Measurements from ENCODE around the gene TMEM247. TPM values are rescaled to one million over a fixed set of nuclear protein-coding genes. Genes with fewer than 3 reads are reported as not detected.

TMEM247 gene
- total and polyA plus RNA-seq, 2 of the 8 experiments (the other 6 are each of a cell fraction or from before 2014, with no cell fraction given): not detected

DNA sequence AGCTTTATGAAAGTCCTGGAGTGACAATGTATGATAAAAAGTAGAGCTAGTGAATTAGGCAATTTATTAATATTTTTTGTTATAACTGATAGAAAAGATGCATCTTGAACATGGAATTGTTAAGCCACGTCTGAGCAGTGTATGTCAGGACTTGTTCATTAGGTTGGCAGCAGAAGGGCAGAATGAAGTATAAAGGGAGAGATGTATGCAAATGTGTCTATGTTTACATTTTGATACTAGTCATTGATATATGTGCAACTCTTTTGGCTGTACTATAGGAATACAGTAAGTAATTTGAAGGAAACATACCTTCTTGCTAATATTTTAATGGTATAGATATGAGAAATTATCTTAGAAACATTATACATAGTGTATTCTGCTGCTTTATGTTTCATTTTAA lies 49.0 kb upstream of the TMEM247 start:
- Histone ChIP-seq H2BK120ac (replicated peaks; ENCODE audit: low read depth, low read length) (no peak overlapping the region), H3K56ac (replicated peaks; ENCODE audit: insufficient read length, low read depth, low read length) (no peak overlapping the region), H3K79me2 (ENCODE audit: control insufficient read depth in 1 of 2, insufficient read depth in 2 of 2, low read length in 2 of 2) (no peaks in the 10 kb centered on the region), H2BK20ac (ENCODE audit: low read length) (no peak overlapping the region), H2AK5ac (ENCODE audit: low read depth, low read length) (no peak overlapping the region), H3K36me3 (ENCODE audit: control insufficient read depth in 2 of 4, insufficient read depth in 4 of 4, low read length in 3 of 4) (no peaks in the 10 kb centered on the region), H3K23me2 (ENCODE audit: low read depth, low read length) (no peaks in the 10 kb centered on the region), H2BK12ac (ENCODE audit: low read depth, low read length) (no peak overlapping the region), H3K18ac (ENCODE audit: extremely low read depth, low read length) (no peak overlapping the region), H4K8ac (ENCODE audit: extremely low read depth, insufficient read depth, low read length) (no peak overlapping the region), H3K4me3 (ENCODE audit: extremely low read depth in 1 of 4, insufficient read depth in 2 of 4, low read depth in 3 of 4, low read length in 4 of 4) (no peak overlapping the region), H2AFZ (ENCODE audit: low read length) (no peak overlapping the region), H3K27me3 (replicated peaks in 1 of 4; ENCODE audit: control insufficient read depth in 3 of 4, extremely low read depth in 1 of 4, insufficient read depth in 3 of 4, low read length in 3 of 4) (no peaks in the 10 kb centered on the region), H3K23ac (ENCODE audit: insufficient read length) (no peak overlapping the region), H3K14ac (ENCODE audit: insufficient read length) (no peak overlapping the region), H3K79me1 (ENCODE audit: low read depth, low read length) (no peaks in the 10 kb centered on the region), H3K9ac (replicated peaks in 1 of 4; ENCODE audit: extremely low read depth in 1 of 4, low read depth in 3 of 4, low read length in 3 of 4) (no peak overlapping the region), H3K4ac (replicated peaks; ENCODE audit: insufficient read length, low read depth, low read length) (no peak overlapping the region), H2BK5ac (ENCODE audit: low read depth, low read length) (no peak overlapping the region), H3K27ac (ENCODE audit: low read depth, low read length) (no peak overlapping the region), H4K20me1 (replicated peaks in 1 of 2; ENCODE audit: control insufficient read depth in 1 of 2, insufficient read depth in 2 of 2, low read length in 2 of 2) (no peaks in the 10 kb centered on the region), H4K5ac (ENCODE audit: insufficient read length, low read depth, low read length) (no peak overlapping the region), H4K91ac (replicated peaks; ENCODE audit: insufficient read length, low read length) (no peak overlapping the region), H3K4me2 (ENCODE audit: insufficient read depth in 1 of 2, low read depth in 2 of 2, low read length in 2 of 2) (no peak overlapping the region), H3K4me1 (replicated peaks in 1 of 4; ENCODE audit: control insufficient read depth in 3 of 4, insufficient read depth in 4 of 4, low read length in 3 of 4) (peaks cover 0 to 6% (median 4%) of the 10 kb centered on the region in 4 experiments; a peak in 4 of 7 replicates), H3K9me3 (ENCODE audit: insufficient read depth in 2 of 2, low read depth in 1 of 2, low read length in 1 of 2) (no peaks in the 10 kb centered on the region; a peak in 1 of 4 replicates), H2BK15ac (ENCODE audit: low read length) (no peak overlapping the region)
- DNase-seq (ENCODE audit: low read depth in 1 of 2, low spot score in 2 of 2) (no peak), FAIRE-seq (no peak)
- ChIA-PET POLR2A (ENCODE audit: partially characterized antibody) (no interaction called here), CTCF (ENCODE audit: partially characterized antibody) (interaction anchor here (0.8 to 1.4 kb wide), 3 partner anchors 19 to 149 kb away, joined by 3 to 4 read pairs (median 3); no protein-coding TSS in a partner anchor)
- WGBS, 2 experiments (ENCODE audit: extremely low coverage in 1 of 2, insufficient coverage in 1 of 2, insufficient read length in 1 of 2, insufficient replicate concordance in 2 of 2, low coverage in 1 of 2, low lambda C conversion rate in 2 of 2, missing lambda C conversion rate in 1 of 2): 100% methylated on average over 1 of the region's 1 CpG; no CpG with 5 or more reads in 1 of the 2 experiments
- TF ChIP-seq BACH1 (IDR thresholded peaks at IDR 0.05; ENCODE audit: low read length) (no peak), MAX (IDR thresholded peaks at IDR 0.05) (no peak), SIN3A (conservative IDR thresholded peaks at IDR 0.05 in 1 of 2, IDR thresholded peaks at IDR 0.05 in 1 of 2; ENCODE audit: low read depth in 1 of 2, low read length in 2 of 2) (no peak), GABPA (IDR thresholded peaks at IDR 0.05; ENCODE audit: borderline replicate concordance, insufficient read depth, low read length) (no peak), KDM5A (IDR thresholded peaks at IDR 0.05; ENCODE audit: low read length) (no peak), CTCF (IDR thresholded peaks at IDR 0.05; ENCODE audit: control extremely low read depth in 1 of 3, insufficient read depth in 1 of 3, low read depth in 1 of 3, low read length in 3 of 3) (no peak), BRCA1 (IDR thresholded peaks at IDR 0.05; ENCODE audit: low read depth, low read length) (no peak), RBBP5 (IDR thresholded peaks at IDR 0.05; ENCODE audit: borderline replicate concordance, low read depth, low read length) (no peak), POLR2A (IDR thresholded peaks at IDR 0.05; ENCODE audit: control extremely low read depth in 1 of 2, low read depth in 2 of 2, low read length in 2 of 2) (no peak)
- TF ChIP-seq, protein P1, sequence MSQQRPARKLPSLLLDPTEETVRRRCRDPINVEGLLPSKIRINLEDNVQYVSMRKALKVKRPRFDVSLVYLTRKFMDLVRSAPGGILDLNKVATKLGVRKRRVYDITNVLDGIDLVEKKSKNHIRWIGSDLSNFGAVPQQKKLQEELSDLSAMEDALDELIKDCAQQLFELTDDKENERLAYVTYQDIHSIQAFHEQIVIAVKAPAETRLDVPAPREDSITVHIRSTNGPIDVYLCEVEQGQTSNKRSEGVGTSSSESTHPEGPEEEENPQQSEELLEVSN (IDR thresholded peaks at IDR 0.05): no peak

Measured in H1 (cell line).